NCI-H1092 treated with DMSO at 0.1 percent for 48 hours (cell line): ENCODE measurements around the gene MORN1.
"Not testable (repeated sequence)": the region's sequence is repeated elsewhere in the genome, so short reads cannot be mapped to it uniquely, and the experiment has no call there.

Source experiments
- DNase-seq: peaks from one replicate; lab custom pipeline; 2025; lab: John Stamatoyannopoulos, UW

Gene MORN1

GRCh38 chr1:2337081-2337480 is 54.3 kb downstream of the MORN1 start:
- no peak for DNase-seq

GRCh38 chr1:2336499-2336898 is 54.9 kb downstream of the MORN1 start:
- DNase-seq, result no peak

- DNase-seq, result no peak
Measured at GRCh38 chr1:2335721-2336455, 55.5 kb downstream of the MORN1 start.

- DNase-seq, result no peak
Measured at GRCh38 chr1:2334883-2335534, 56.3 kb downstream of the MORN1 start.

GRCh38 chr1:2334366-2334765 is 57.0 kb downstream of the MORN1 start:
- DNase-seq, result no peak

- not testable (repeated sequence) for DNase-seq
Measured at GRCh38 chr1:2331580-2331979, 59.8 kb downstream of the MORN1 start.

- DNase-seq, result no peak
Measured at GRCh38 chr1:2331200-2331544, 60.2 kb downstream of the MORN1 start.

- no peak for DNase-seq
Measured at GRCh38 chr1:2330519-2331199, 60.7 kb downstream of the MORN1 start.

GRCh38 chr1:2330035-2330434 is 61.3 kb downstream of the MORN1 start:
- DNase-seq, result no peak

GRCh38 chr1:2328676-2329455 is 62.5 kb downstream of the MORN1 start:
- no peak for DNase-seq

GRCh38 chr1:2327841-2328240 is 63.5 kb downstream of the MORN1 start:
- no peak for DNase-seq

- DNase-seq, result not testable (repeated sequence)
Measured at GRCh38 chr1:2327162-2327561, 64.2 kb downstream of the MORN1 start.

GRCh38 chr1:2326524-2326923 is 64.8 kb downstream of the MORN1 start:
- no peak for DNase-seq

- DNase-seq, result no peak
Measured at GRCh38 chr1:2324553-2325366, 66.6 kb downstream of the MORN1 start.

GRCh38 chr1:2323451-2323974 is 67.8 kb downstream of the MORN1 start:
- no peak for DNase-seq

- no peak for DNase-seq
Measured at GRCh38 chr1:2322581-2323211, 68.7 kb downstream of the MORN1 start.

- DNase-seq, result no peak
Measured at GRCh38 chr1:2322065-2322571, 69.2 kb downstream of the MORN1 start.

- DNase-seq, result no peak
Measured at GRCh38 chr1:2320760-2321667, 70.3 kb downstream of the MORN1 start.

GRCh38 chr1:2320006-2320405 is 71.3 kb downstream of the MORN1 start:
- DNase-seq, result no peak

GRCh38 chr1:2319291-2319690 is 72.1 kb downstream of the MORN1 start:
- no peak for DNase-seq
